K562 (cell line): ENCODE measurements around the gene DYNLT4. TPM values are rescaled to one million over a fixed set of nuclear protein-coding genes. Genes with fewer than 3 reads are reported as not detected.

Experiments
- ETV6 ChIP-seq, 3 experiments: fragments of 150-350 bp in 1 of 3; sonication (generic) in 1 of 3; formaldehyde crosslinking in 1 of 3; IDR thresholded peaks; 2 replicates each; pipeline versions ENCODE4 v1.6.1 to v1.8.0; 2014 to 2022; ENCODE audit warnings: borderline replicate concordance in 2 of 3, low read depth in 2 of 3, antibody characterized with exemption in 1 of 3, low read length in 1 of 3, mild to moderate bottlenecking in 1 of 3, missing genetic modification reagents in 1 of 3
- FOXK2 ChIP-seq, 2 experiments: fragments of 450-650 bp; IDR thresholded peaks in 1 of 2; conservative IDR thresholded peaks in 1 of 2; 2 replicates each; pipeline ENCODE4 v1.6.1; 2016; ENCODE audit warnings: low read depth in 2 of 2, mild to moderate bottlenecking in 1 of 2
- HOMEZ ChIP-seq: fragments of 250-450 bp; sonication (Bioruptor Pico); IDR thresholded peaks from 2 replicates; pipeline ENCODE4 v1.4.0; 2020; ENCODE audit warnings: mild to moderate bottlenecking, moderate library complexity
- HSF4 ChIP-seq: fragments of 250-450 bp; sonication (Bioruptor Pico); IDR thresholded peaks from 2 replicates; pipeline ENCODE4 v2.1.2; 2022; ENCODE audit warnings: mild to moderate bottlenecking, moderate library complexity, borderline replicate concordance
- KDM5B ChIP-seq: fragments of 200-600 bp; sonication (generic); IDR thresholded peaks from 2 replicates; pipeline ENCODE4 v1.6.1; 2012; ENCODE audit warnings: low read depth, mild to moderate bottlenecking, moderate library complexity, low read length, control low read depth, inconsistent platforms; ENCODE audit not compliant: insufficient replicate concordance
- MAFG ChIP-seq: fragments of 450-650 bp; conservative IDR thresholded peaks from 2 replicates; pipeline ENCODE4 v1.6.1; 2016; ENCODE audit warnings: missing genetic modification characterization, missing compliant biosample characterization
- MNT ChIP-seq, 2 experiments: fragments of 450-650 bp; conservative IDR thresholded peaks; 2 replicates each; pipeline ENCODE4 v1.6.1; 2017; ENCODE audit warnings: mild to moderate bottlenecking in 2 of 2, moderate library complexity in 2 of 2
- NCOA1 ChIP-seq: fragments of 450-650 bp; IDR thresholded peaks from 2 replicates; pipeline ENCODE4 v1.6.1; 2016; ENCODE audit warnings: low read depth
- PBX2 ChIP-seq, 2 experiments: IDR thresholded peaks in 1 of 2; conservative IDR thresholded peaks in 1 of 2; 2 replicates each; pipeline ENCODE4 v1.6.1; 2016; ENCODE audit warnings: low read depth in 2 of 2, mild to moderate bottlenecking in 1 of 2, missing compliant biosample characterization in 1 of 2, missing genetic modification characterization in 1 of 2, moderate library complexity in 1 of 2
- PTBP1 ChIP-seq: fragments of 200-400 bp; formaldehyde crosslinking; IDR thresholded peaks from 2 replicates; pipeline ENCODE4 v1.6.1; 2017; ENCODE audit warnings: low read depth, low read length
- RFX1 ChIP-seq: fragments of 450-650 bp; IDR thresholded peaks from 2 replicates; pipeline ENCODE4 v1.6.1; 2016; ENCODE audit warnings: mild to moderate bottlenecking, moderate library complexity
- TAF7 ChIP-seq: fragments of 450-650 bp; IDR thresholded peaks from 2 replicates; pipeline ENCODE4 v1.6.1; 2016; ENCODE audit warnings: missing genetic modification characterization, missing compliant biosample characterization
- USF2 ChIP-seq: sonication (generic); formaldehyde crosslinking; IDR thresholded peaks from 2 replicates; pipeline ENCODE4 v1.5.0; 2020; ENCODE audit warnings: missing genetic modification reagents
- ZNF239 ChIP-seq: fragments of 250-450 bp; sonication (Bioruptor Pico); IDR thresholded peaks from 2 replicates; pipeline ENCODE4 v1.4.0; 2020; ENCODE audit warnings: mild to moderate bottlenecking
- ZNF263 ChIP-seq: sonication (generic); formaldehyde crosslinking; IDR thresholded peaks from 2 replicates; pipeline ENCODE4 v1.8.0; 2022; ENCODE audit warnings: mild to moderate bottlenecking, missing genetic modification reagents, borderline replicate concordance
- ZNF347 ChIP-seq: fragments of 450-650 bp; formaldehyde crosslinking; IDR thresholded peaks from 2 replicates; pipeline ENCODE4 v1.4.0; 2020; ENCODE audit warnings: low read depth, mild to moderate bottlenecking, moderate library complexity
- polyA plus RNA-seq, 8 experiments: library from polyadenylated mRNA; depleted of rRNA in 4 of 8; stranded (reverse) in 5 of 8; unstranded in 3 of 8; fragments of >200 nt; fragmentation: Nextera tagmentation in 2 of 8; fragmentation: Illumina TruSeq in 1 of 8; extraction: Ambion mirVana in 2 of 8; extraction: Trizol in 1 of 8; gene quantifications; 2 replicates each; pipeline versions ENCODE4 v1.2.1 to v1.2.3, GENCODE V29; 2011 to 2014; ENCODE audit warnings: inconsistent platforms in 1 of 8, missing spikeins in 1 of 8
- total RNA-seq, 7 experiments: library from RNA; depleted of rRNA in 6 of 7; stranded (reverse); fragments of >200 nt in 6 of 7; fragmentation: Illumina TruSeq in 2 of 7; extraction: Trizol in 2 of 7; gene quantifications; 2 replicates each; pipeline versions ENCODE4 v1.2.1 to v1.2.3, GENCODE V29; 2011 to 2021; ENCODE audit warnings: low replicate concordance in 1 of 7

DYNLT4 gene
- total and polyA plus RNA-seq, 9 of the 15 experiments (the other 6 are each of a cell fraction or from before 2014, with no cell fraction given) = 0.29 to 0.73 TPM; not detected in 7

GRCh38 chr1:44808938-44809917, 2.1 kb upstream of the DYNLT4 start (continued):
- TF ChIP-seq RFX1 (no peak), ZNF239 (CRISPR knock-in tag) (no peak), PTBP1 (no peak), ZNF347 (CRISPR knock-in tag) (no peak), ETV6 (IDR thresholded peaks at IDR 0.05; ENCODE audit: borderline replicate concordance in 1 of 2, low read depth in 2 of 2, low read length in 1 of 2) (no peak), ETV6 (CRISPR knock-in tag; IDR thresholded peaks at IDR 0.05; ENCODE audit: borderline replicate concordance) (no peak), HOMEZ (no peak), PBX2 (CRISPR knock-in tag; IDR thresholded peaks at IDR 0.05; ENCODE audit: low read depth) (no peak), PBX2 (tag; conservative IDR thresholded peaks at IDR 0.05; ENCODE audit: low read depth) (no peak), TAF7 (no peak), MNT (conservative IDR thresholded peaks at IDR 0.05) (0 out of 4 replicates have a peak, but pooled peaks of 1 of the 2 experiments have one; percentile 16), USF2 (CRISPR knock-in tag) (no peak), NCOA1 (no peak), HSF4 (no peak), MAFG (tag) (peak; percentile 79), FOXK2 (conservative IDR thresholded peaks at IDR 0.05 in 1 of 2, IDR thresholded peaks at IDR 0.05 in 1 of 2; ENCODE audit: low read depth in 2 of 2) (no peak), KDM5B (peak; percentile 11), ZNF263 (CRISPR knock-in tag) (no peak)
